IMR-90 (cell line): ENCODE results near the gene GTF3C4. TPM values are rescaled to one million over a fixed set of nuclear protein-coding genes. Genes with fewer than 3 reads are reported as not detected.

Source experiments
- ATAC-seq: fragments of 200-7000 bp; cut with Tn5 transposase; 2 replicates; pipeline ENCODE4 v1.9.1; 2020; ENCODE audit warnings: low read depth, mild to moderate bottlenecking, moderate library complexity
- BruUV-seq: library from RNA; stranded (reverse); fragments of 400-500 nt; replicated peaks from 2 replicates; lab custom pipeline; 2021; lab: Mats Ljungman, UMichigan
- CTCF ChIA-PET: fragments of 300-600 bp; formaldehyde crosslinking; extraction: SDS; loops from one replicate; lab custom pipeline; 2021; ENCODE audit warnings: antibody characterized with exemption; lab: Yijun Ruan, JAX
- POLR2A ChIA-PET: fragments of 300-600 bp; sonication (Branson Sonifier 250); formaldehyde crosslinking; loops from one replicate; lab custom pipeline; 2022; ENCODE audit warnings: antibody characterized with exemption; ENCODE audit not compliant: unreplicated experiment; lab: Charles Lee
- DNase-seq: peaks from one replicate; pipeline ENCODE4 v3.0.0; 2013
- H2AFZ ChIP-seq: replicated peaks from 2 replicates; pipeline ENCODE3; 2013; ENCODE audit warnings: low read length, mild to moderate bottlenecking; ENCODE audit not compliant: poor library complexity
- H2AK5ac ChIP-seq: 2 replicates; pipeline ENCODE4 v1.6.1; 2013; ENCODE audit warnings: low read depth, low read length, inconsistent platforms
- H2AK9ac ChIP-seq: replicated peaks from 2 replicates; pipeline ENCODE3; 2013; ENCODE audit warnings: mild to moderate bottlenecking, low read depth, low read length, moderate library complexity; ENCODE audit not compliant: poor library complexity
- H2BK120ac ChIP-seq: 2 replicates; pipeline ENCODE4 v1.6.1; 2013; ENCODE audit warnings: low read depth, low read length, inconsistent platforms
- H2BK15ac ChIP-seq: 3 replicates; pipeline ENCODE4 v1.6.1; 2013; ENCODE audit warnings: low read depth, low read length, inconsistent platforms
- H2BK20ac ChIP-seq: 2 replicates; pipeline ENCODE4 v1.6.1; 2013; ENCODE audit warnings: low read depth, mild to moderate bottlenecking, inconsistent platforms, low read length, moderate library complexity
- H2BK5ac ChIP-seq: 2 replicates; pipeline ENCODE4 v1.6.1; 2013; ENCODE audit warnings: mild to moderate bottlenecking, low read depth, low read length, inconsistent platforms; ENCODE audit not compliant: poor library complexity, severe bottlenecking
- H3K14ac ChIP-seq: replicated peaks from 2 replicates; pipeline ENCODE4 v1.6.1; 2013; ENCODE audit warnings: low read depth, low read length, inconsistent platforms
- H3K18ac ChIP-seq: 2 replicates; pipeline ENCODE4 v1.6.1; 2013; ENCODE audit warnings: low read depth, low read length, control low read depth
- H3K23ac ChIP-seq: 2 replicates; pipeline ENCODE4 v1.6.1; 2013; ENCODE audit warnings: low read depth, low read length, inconsistent platforms
- H3K27ac ChIP-seq: 2 replicates; pipeline ENCODE4 v1.5.1; 2013; ENCODE audit warnings: mild to moderate bottlenecking, control low read depth, low read length; ENCODE audit not compliant: insufficient read depth
- H3K27me3 ChIP-seq: 2 replicates; pipeline ENCODE4 v1.6.1; 2013; ENCODE audit warnings: low read length; ENCODE audit not compliant: control insufficient read depth, insufficient read depth
- H3K36me3 ChIP-seq: 2 replicates; pipeline ENCODE4 v1.6.1; 2013; ENCODE audit warnings: low read length, mixed read lengths; ENCODE audit not compliant: control insufficient read depth, insufficient read depth
- H3K4ac ChIP-seq: 2 replicates; pipeline ENCODE4 v1.6.1; 2013; ENCODE audit warnings: low read depth, low read length, inconsistent platforms
- H3K4me1 ChIP-seq: 2 replicates; pipeline ENCODE4 v1.6.1; 2013; ENCODE audit warnings: low read length, mixed read lengths; ENCODE audit not compliant: control insufficient read depth, insufficient read depth
- H3K4me2 ChIP-seq: 2 replicates; pipeline ENCODE4 v1.6.1; 2013; ENCODE audit warnings: low read depth, mild to moderate bottlenecking, control low read depth, low read length, moderate library complexity
- H3K4me3 ChIP-seq: 2 replicates; pipeline ENCODE4 v1.5.1; 2013; ENCODE audit warnings: low read depth, mild to moderate bottlenecking, control low read depth, low read length, moderate library complexity; ENCODE audit not compliant: insufficient read depth
- H3K56ac ChIP-seq: 2 replicates; pipeline ENCODE4 v1.6.1; 2013; ENCODE audit warnings: low read length, inconsistent platforms; ENCODE audit not compliant: insufficient read depth; ENCODE audit errors: extremely low read depth
- H3K79me1 ChIP-seq, 2 experiments: 2 replicates each; pipeline ENCODE4 v1.6.1; 2013; ENCODE audit warnings: low read length in 2 of 2, inconsistent platforms in 1 of 2, low read depth in 1 of 2
- H3K9ac ChIP-seq: 2 replicates; pipeline ENCODE4 v1.6.1; 2013; ENCODE audit warnings: low read depth, low read length, control low read depth
- H3K9me1 ChIP-seq: 2 replicates; pipeline ENCODE4 v1.6.1; 2013; ENCODE audit warnings: low read length, inconsistent platforms; ENCODE audit not compliant: insufficient read depth
- H3K9me3 ChIP-seq: 2 replicates; pipeline ENCODE4 v1.6.1; 2013; ENCODE audit warnings: low read length; ENCODE audit not compliant: control insufficient read depth, insufficient read depth
- H4K20me1 ChIP-seq: 2 replicates; pipeline ENCODE4 v1.6.1; 2013; ENCODE audit warnings: low read length, inconsistent platforms; ENCODE audit not compliant: insufficient read depth
- H4K5ac ChIP-seq: 2 replicates; pipeline ENCODE4 v1.6.1; 2013; ENCODE audit warnings: mild to moderate bottlenecking, low read depth, low read length, control low read depth
- H4K8ac ChIP-seq, 2 experiments: 2 replicates each; pipeline ENCODE4 v1.6.1; 2013; ENCODE audit warnings: low read depth in 2 of 2, low read length in 2 of 2, control low read depth in 1 of 2, inconsistent platforms in 1 of 2
- H4K91ac ChIP-seq: 2 replicates; pipeline ENCODE4 v1.6.1; 2013; ENCODE audit warnings: low read depth, low read length, inconsistent platforms; ENCODE audit not compliant: insufficient read depth
- CEBPB ChIP-seq: IDR thresholded peaks from 2 replicates; pipeline ENCODE4 v1.6.1; 2012; ENCODE audit warnings: low read depth, low read length, improper control_type of control experiment
- CHD1 ChIP-seq: IDR thresholded peaks from 2 replicates; pipeline ENCODE4 v1.6.1; 2012; ENCODE audit warnings: low read depth, low read length, improper control_type of control experiment
- MAFK ChIP-seq: IDR thresholded peaks from 2 replicates; pipeline ENCODE4 v1.6.1; 2012; ENCODE audit warnings: low read depth, low read length, improper control_type of control experiment
- MAZ ChIP-seq: IDR thresholded peaks from 2 replicates; pipeline ENCODE4 v1.6.1; 2012; ENCODE audit warnings: low read depth, mild to moderate bottlenecking, low read length, improper control_type of control experiment, moderate library complexity, borderline replicate concordance
- POLR2A ChIP-seq: IDR thresholded peaks from 2 replicates; pipeline ENCODE4 v1.6.1; 2012; ENCODE audit warnings: mild to moderate bottlenecking, low read depth, low read length
- RAD21 ChIP-seq: IDR thresholded peaks from 2 replicates; pipeline ENCODE4 v1.6.1; 2012; ENCODE audit warnings: low read length, improper control_type of control experiment
- RFX5 ChIP-seq: IDR thresholded peaks from 2 replicates; pipeline ENCODE4 v1.8.0; 2012; ENCODE audit warnings: low read depth, mild to moderate bottlenecking, low read length, moderate library complexity
- WGBS, 2 experiments: methylation state at CpG; one replicate each; pipeline versions ENCODE4 v1.1.5 to v1.1.7; 2013; ENCODE audit warnings: missing lambda C conversion rate in 2 of 2; ENCODE audit not compliant: insufficient read length in 1 of 2; ENCODE audit errors: extremely low coverage in 2 of 2; 5-methylcytosine and 5-hydroxymethylcytosine counted together
- dilution Hi-C: fragments of 300-500 bp; cut with HindIII; formaldehyde crosslinking; loops from one replicate; pipeline ENCODE4 v1.14.3; 2018; ENCODE audit warnings: low sequenced_read_pairs; ENCODE audit not compliant: unreplicated experiment
- in situ Hi-C: fragments of 300-500 bp; cut with MboI; formaldehyde crosslinking; loops from 3 replicates; pipeline ENCODE4 v1.14.3; 2019; ENCODE audit warnings: low sequenced_read_pairs, inconsistent platforms, mixed read lengths
- intact Hi-C: fragments of 100-400 bp; cut with micrococcal nuclease; formaldehyde crosslinking; loops from 2 replicates; pipeline ENCODE4 v1.10.0; 2022
- polyA plus RNA-seq, 3 experiments: library from polyadenylated mRNA; depleted of rRNA; stranded (reverse); fragments of >200 nt; gene quantifications; 2 replicates each; pipeline ENCODE4 v1.2.3, GENCODE V29; 2012; ENCODE audit warnings: low replicate concordance in 1 of 3
- total RNA-seq: library from RNA; depleted of rRNA; stranded (reverse); fragments of >200 nt; gene quantifications from 2 replicates; pipeline ENCODE4 v1.2.3, GENCODE V29; 2012

The GTF3C4 gene
- total and polyA plus RNA-seq, 2 of the 4 experiments (the other 2 are of a cell fraction) = 4.7 to 16.5 TPM

DNA sequence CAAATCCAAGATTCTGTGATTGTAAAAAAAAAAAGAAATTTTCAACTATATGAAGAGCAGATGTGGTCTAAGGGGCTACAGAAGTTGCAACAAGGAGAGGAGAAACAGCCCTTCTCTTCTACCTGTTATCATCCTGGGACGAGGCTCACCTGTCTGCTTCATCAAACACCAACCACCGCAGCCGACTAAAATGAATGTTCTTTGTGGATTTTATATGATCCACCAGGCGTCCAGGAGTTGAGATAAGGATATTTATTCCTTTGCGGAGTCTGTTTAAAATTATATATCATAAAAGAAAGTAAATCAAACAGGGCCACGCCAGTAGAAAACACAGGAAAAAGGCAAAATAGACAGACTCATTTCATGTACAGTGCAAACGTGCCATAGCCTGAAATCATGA is 22.0 kb upstream of the GTF3C4 start (continued):
- TF ChIP-seq CHD1 (no peak), RFX5 (no peak)

GRCh38 chr9:132648685-132649084 is 21.6 kb upstream of the GTF3C4 start:
- H3K4me3 ChIP-seq = no peak overlapping the region
- ATAC-seq = no peak
- no peak overlapping the region for H3K4ac ChIP-seq
- no peaks in the 10 kb centered on the region for H3K27me3 ChIP-seq
- no peak overlapping the region for H3K56ac ChIP-seq
- CTCF ChIA-PET = no interaction called here
- H3K27ac ChIP-seq = no peak overlapping the region
- H4K91ac ChIP-seq = no peak overlapping the region
- H2BK15ac ChIP-seq = no peak overlapping the region
- TF ChIP-seq POLR2A (no peak), CEBPB (no peak), CHD1 (no peak), RFX5 (no peak), MAZ (no peak), MAFK (no peak), RAD21 (no peak)
- BruUV-seq = no TSS peak
- no peak overlapping the region for H2BK20ac ChIP-seq
- peaks cover 12% of the 10 kb centered on the region for H3K9me1 ChIP-seq
- H3K23ac ChIP-seq = no peak overlapping the region
- H4K8ac ChIP-seq = no peak overlapping the region
- no peak overlapping the region for H2AK5ac ChIP-seq
- H3K14ac ChIP-seq = no peak overlapping the region
- peaks cover 8% of the 10 kb centered on the region; the same call in 1 of the 2 replicates for H4K20me1 ChIP-seq
- H3K4me1 ChIP-seq = peaks cover 10% of the 10 kb centered on the region
- DNase-seq = no peak
- no peak overlapping the region for H2BK120ac ChIP-seq
- 100% methylated on average over 1 of the region's 3 CpGs; no CpG with 5 or more reads in 1 of the 2 experiments for WGBS, 2 experiments
- no peak overlapping the region for H2BK5ac ChIP-seq
- H3K18ac ChIP-seq = no peak overlapping the region
- no peak overlapping the region for H2AFZ ChIP-seq
- H3K4me2 ChIP-seq = no peak overlapping the region
- in situ Hi-C loops (no loop called here), intact Hi-C loops (no loop called here), dilution Hi-C loops (no loop called here)
- H3K36me3 ChIP-seq = peaks cover 36% of the 10 kb centered on the region
- H3K79me1 ChIP-seq = peaks cover 0 to 8% of the 10 kb centered on the region in 2 experiments; a peak in 3 of 4 replicates
- H2AK9ac ChIP-seq = no peak overlapping the region
- H3K9me3 ChIP-seq = no peaks in the 10 kb centered on the region
- H3K9ac ChIP-seq = no peak overlapping the region
- H4K5ac ChIP-seq = no peak overlapping the region
- POLR2A ChIA-PET = no interaction called here
